Stomach (tissue), 9 donors: ENCODE data around the gene KLF4. TPM values are rescaled to one million over a fixed set of nuclear protein-coding genes. Genes with fewer than 3 reads are reported as not detected.

Experiments
- DNase-seq, 2 donors: peaks; one replicate each; pipeline versions ENCODE4 v3.0.0 to v3.0.0-alpha.2; 2013 to 2019
- H3K27ac ChIP-seq, 5 donors: fragments of 200-600 bp in 4 of 5; sonication (generic) in 4 of 5; one replicate each; pipeline ENCODE4 v1.5.1; 2013 to 2019; ENCODE audit warnings: mild to moderate bottlenecking in 1 of 5, moderate library complexity in 1 of 5
- H3K27me3 ChIP-seq, 3 donors: fragments of 200-600 bp; sonication (generic); one replicate each; pipeline ENCODE4 v1.5.1; 2017 to 2019; ENCODE audit warnings: mixed run types in 1 of 3
- H3K36me3 ChIP-seq, 4 donors: fragments of 200-600 bp; sonication (generic); 1 replicate in 3 of 4; 2 replicates in 1 of 4; pipeline ENCODE4 v1.5.1; 2016 to 2019
- H3K4me1 ChIP-seq, 4 donors: fragments of 200-600 bp; sonication (generic); one replicate each; pipeline ENCODE4 v1.5.1; 2016 to 2019
- H3K4me3 ChIP-seq, 4 donors: fragments of 200-600 bp; sonication (generic) in 3 of 4; one replicate each; pipeline ENCODE4 v1.5.1; 2016 to 2019; ENCODE audit warnings: mild to moderate bottlenecking in 1 of 4
- H3K9me3 ChIP-seq, 4 donors: fragments of 200-600 bp; sonication (generic); one replicate each; pipeline ENCODE4 v1.5.1; 2016 to 2019
- CTCF ChIP-seq, 7 experiments: fragments of 450-650 bp in 4 of 7; fragments of 200-600 bp in 3 of 7; sonication (generic) in 3 of 7; IDR thresholded peaks; one replicate each; pipeline ENCODE4 v1.5.1; 2016 to 2019; ENCODE audit warnings: antibody characterized with exemption in 7 of 7, control low read depth in 2 of 7, mild to moderate bottlenecking in 1 of 7
- EP300 ChIP-seq: sonication (generic); formaldehyde crosslinking; IDR thresholded peaks from one replicate; pipeline ENCODE4 v1.6.1; 2017; ENCODE audit warnings: antibody characterized with exemption
- POLR2A ChIP-seq, 4 donors: fragments of 450-650 bp; IDR thresholded peaks; one replicate each; pipeline ENCODE4 v1.6.1; 2016; ENCODE audit warnings: antibody characterized with exemption in 4 of 4, control low read depth in 2 of 4, mild to moderate bottlenecking in 1 of 4, moderate library complexity in 1 of 4
- POLR2AphosphoS5 ChIP-seq, 3 donors: sonication (generic); formaldehyde crosslinking; IDR thresholded peaks; one replicate each; pipeline ENCODE4 v1.6.1; 2016; ENCODE audit warnings: antibody characterized with exemption in 3 of 3
- WGBS, 5 donors: extraction: QIAGEN DNeasy Blood & Tissue Kit in 3 of 5; methylation state at CpG; one replicate each; pipeline versions ENCODE4 v1.1.5 to v1.1.7; 2013 to 2018; 5-methylcytosine and 5-hydroxymethylcytosine counted together
- intact Hi-C: fragments of 100-400 bp; cut with DNase I; formaldehyde crosslinking; loops from one replicate; pipeline ENCODE4 v1.15.1; 2023; ENCODE audit warnings: low total_unique reads
- polyA plus RNA-seq, 3 donors: library from polyadenylated mRNA; stranded (reverse); fragments of 200-250 nt; gene quantifications; one replicate each; pipeline ENCODE4 v1.2.3, GENCODE V29; 2013
- total RNA-seq, 5 donors: library from RNA; depleted of rRNA; stranded (reverse); fragments of >200 nt; gene quantifications; one replicate each; pipeline versions ENCODE4 v1.1.0 to v1.2.3, GENCODE V29; 2014 to 2016
- donor health status: healthy with polysubstance abuse.
- donor health status: Bipolar disorder and iron deficiency.
- donor health status: healthy.

KLF4 gene
- total and polyA plus RNA-seq, 8 donors, result 18.2 to 323 (median 56.8) TPM

- Histone ChIP-seq H3K4me1 (peaks cover 0 to 13% (median 9%) of the 10 kb centered on the region in 4 donors), H3K9me3 (no peaks in the 10 kb centered on the region), H3K4me3 (no peak overlapping the region), H3K27ac (no peak overlapping the region), H3K36me3 (no peaks in the 10 kb centered on the region), H3K27me3 (no peaks in the 10 kb centered on the region)
- intact Hi-C loops, result no loop called here
- no peak for TF ChIP-seq EP300
- no peak for TF ChIP-seq CTCF (IDR thresholded peaks at IDR 0.05)
- no peak for TF ChIP-seq POLR2AphosphoS5 (IDR thresholded peaks at IDR 0.05)
- TF ChIP-seq POLR2A (IDR thresholded peaks at IDR 0.05), result no peak
- 27 to 39% (median 37%) methylated on average over 2 of the region's 2 CpGs for WGBS, 5 donors
- DNase-seq, result no peak
Measured at GRCh38 chr9:107496976-107497375, 7.4 kb upstream of the KLF4 start.

GRCh38 chr9:107492381-107492970 is 2.9 kb upstream of the KLF4 start:
- no peak for TF ChIP-seq POLR2AphosphoS5 (IDR thresholded peaks at IDR 0.05)
- TF ChIP-seq CTCF (IDR thresholded peaks at IDR 0.05), result no peak
- TF ChIP-seq POLR2A (IDR thresholded peaks at IDR 0.05), result no peak
- no peak for TF ChIP-seq EP300
- Histone ChIP-seq H3K36me3 (peaks cover 0 to 5% (median 2%) of the 10 kb centered on the region in 4 donors), H3K27ac (peak overlapping the region in 3 of 5 donors; percentile 92 to 94 (median 94)), H3K27me3 (peaks cover 0 to 42% (median 16%) of the 10 kb centered on the region in 3 donors), H3K9me3 (no peaks in the 10 kb centered on the region), H3K4me3 (no peak overlapping the region), H3K4me1 (peaks cover 9 to 53% (median 43%) of the 10 kb centered on the region in 4 donors)
- WGBS, 5 donors, result 40 to 50% (median 44%) methylated on average over 4 of the region's 4 CpGs
- DNase-seq, result peak in 1 of 2 donors; percentile 32
- intact Hi-C loops, result no loop called here

GRCh38 chr9:107491081-107492053 is 1.8 kb upstream of the KLF4 start:
- intact Hi-C loops, result no loop called here
- 20 to 24% (median 21%) methylated on average over 43 of the region's 43 CpGs for WGBS, 5 donors

More at GRCh38 chr9:107491081-107492053, 1.8 kb upstream of the KLF4 start:
- Histone ChIP-seq H3K4me1 (peaks cover 9 to 63% (median 51%) of the 10 kb centered on the region in 4 donors), H3K4me3 (peak overlapping the region; percentile 64 to 85 (median 68)), H3K27me3 (peaks cover 0 to 50% (median 21%) of the 10 kb centered on the region in 3 donors), H3K9me3 (no peaks in the 10 kb centered on the region), H3K27ac (peak overlapping the region; percentile 70 to 94 (median 92)), H3K36me3 (peaks cover 0 to 16% (median 7%) of the 10 kb centered on the region in 4 donors)
- peak; percentile 30 to 73 for DNase-seq
- TF ChIP-seq CTCF (IDR thresholded peaks at IDR 0.05) (no peak), POLR2AphosphoS5 (IDR thresholded peaks at IDR 0.05) (peak in 1 of 3 donors; percentile 22), EP300 (no peak), POLR2A (IDR thresholded peaks at IDR 0.05) (no peak)
